CD14-positive monocyte (primary cell): ENCODE data around the gene INPP5B. TPM values are rescaled to one million over a fixed set of nuclear protein-coding genes. Genes with fewer than 3 reads are reported as not detected.
"Not testable (repeated sequence)": the region's sequence is repeated elsewhere in the genome, so short reads cannot be mapped to it uniquely, and the experiment has no call there.

Source experiments
- DNase-seq, 3 donors: peaks; one replicate each; pipeline ENCODE4 v3.0.0-alpha.2; 2011 to 2022
- H2AFZ ChIP-seq: 2 replicates; pipeline ENCODE4 v1.6.0; 2012; ENCODE audit warnings: mild to moderate bottlenecking, low read depth, low read length, inconsistent platforms; ENCODE audit not compliant: insufficient read depth, poor library complexity, severe bottlenecking
- H3K27ac ChIP-seq, 2 donors: 1 replicate in 1 of 2; 2 replicates in 1 of 2; pipeline ENCODE4 v1.5.1; 2012 to 2013; ENCODE audit warnings: low read length in 2 of 2, control low read depth in 1 of 2, inconsistent platforms in 1 of 2, low read depth in 1 of 2, mild to moderate bottlenecking in 1 of 2
- H3K27me3 ChIP-seq, 2 donors: one replicate each; pipeline versions ENCODE4 v1.6.0 to v1.6.1; 2011 to 2013; ENCODE audit warnings: low read length in 2 of 2; ENCODE audit not compliant: control insufficient read depth in 2 of 2, insufficient read depth in 2 of 2
- H3K36me3 ChIP-seq, 2 donors: replicated peaks in 1 of 2; 1 replicate in 1 of 2; 2 replicates in 1 of 2; pipeline versions ENCODE4 v1.5.1 to v1.6.1; 2012 to 2013; ENCODE audit warnings: low read length in 2 of 2, control low read depth in 1 of 2, inconsistent platforms in 1 of 2, mild to moderate bottlenecking in 1 of 2; ENCODE audit not compliant: insufficient read depth in 2 of 2, control insufficient read depth in 1 of 2
- H3K4me1 ChIP-seq, 2 donors: 1 replicate in 1 of 2; 2 replicates in 1 of 2; pipeline versions ENCODE4 v1.5.1 to v1.6.1; 2012 to 2013; ENCODE audit warnings: low read length in 2 of 2, control low read depth in 1 of 2, inconsistent platforms in 1 of 2, mild to moderate bottlenecking in 1 of 2, moderate library complexity in 1 of 2; ENCODE audit not compliant: insufficient read depth in 2 of 2, control insufficient read depth in 1 of 2
- H3K4me2 ChIP-seq: replicated peaks from 2 replicates; pipeline ENCODE3; 2012; ENCODE audit warnings: low read length, moderate library complexity, mild to moderate bottlenecking; ENCODE audit not compliant: poor library complexity, severe bottlenecking; ENCODE audit errors: extremely low read depth
- H3K4me3 ChIP-seq, 3 experiments: fragments of 200-600 bp in 1 of 3; sonication (generic) in 1 of 3; replicated peaks in 1 of 3; 1 replicate in 2 of 3; 2 replicates in 1 of 3; pipeline ENCODE4 v1.5.1; 2011 to 2013; ENCODE audit warnings: low read length in 3 of 3, mild to moderate bottlenecking in 3 of 3, control low read depth in 2 of 3, low read depth in 2 of 3, inconsistent platforms in 1 of 3, moderate library complexity in 1 of 3
- H3K79me2 ChIP-seq: 2 replicates; pipeline ENCODE4 v1.6.0; 2012; ENCODE audit warnings: mild to moderate bottlenecking, control low read depth, inconsistent platforms, low read length, moderate library complexity; ENCODE audit not compliant: insufficient read depth
- H3K9ac ChIP-seq: 2 replicates; pipeline ENCODE4 v1.6.0; 2017; ENCODE audit warnings: low read length, mild to moderate bottlenecking; ENCODE audit not compliant: insufficient read depth, poor library complexity, severe bottlenecking
- H3K9me3 ChIP-seq, 2 donors: replicated peaks in 1 of 2; 1 replicate in 1 of 2; 2 replicates in 1 of 2; pipeline versions ENCODE4 v1.5.1 to v1.6.1; 2012 to 2013; ENCODE audit warnings: low read length in 2 of 2, control low read depth in 1 of 2; ENCODE audit not compliant: control insufficient read depth in 1 of 2, insufficient read depth in 1 of 2
- H4K20me1 ChIP-seq: 2 replicates; pipeline ENCODE4 v1.6.0; 2012; ENCODE audit warnings: mild to moderate bottlenecking, low read length, control low read depth, moderate library complexity; ENCODE audit not compliant: insufficient read depth
- H3K27ac Mint-ChIP-seq, 7 donors: one replicate each; pipeline ENCODE4 v1.8.0; 2020; ENCODE audit warnings: mild to moderate bottlenecking in 7 of 7, mixed read lengths in 7 of 7, moderate library complexity in 6 of 7, inconsistent platforms in 2 of 7
- H3K27me3 Mint-ChIP-seq, 3 donors: one replicate each; pipeline ENCODE4 v1.8.0; 2021 to 2022; ENCODE audit warnings: low read depth in 3 of 3, mild to moderate bottlenecking in 3 of 3, mixed read lengths in 3 of 3, moderate library complexity in 3 of 3, inconsistent platforms in 1 of 3
- H3K36me3 Mint-ChIP-seq, 2 donors: one replicate each; pipeline ENCODE4 v1.8.0; 2020; ENCODE audit warnings: mixed read lengths in 2 of 2, inconsistent platforms in 1 of 2, mild to moderate bottlenecking in 1 of 2
- H3K4me1 Mint-ChIP-seq: one replicate; pipeline ENCODE4 v1.8.0; 2020; ENCODE audit warnings: mild to moderate bottlenecking, mixed read lengths
- H3K4me3 Mint-ChIP-seq, 2 donors: one replicate each; pipeline ENCODE4 v1.8.0; 2020; ENCODE audit warnings: mild to moderate bottlenecking in 2 of 2, mixed read lengths in 2 of 2, moderate library complexity in 1 of 2
- H3K9me3 Mint-ChIP-seq, 7 donors: one replicate each; pipeline ENCODE4 v1.8.0; 2020 to 2022; ENCODE audit warnings: mixed read lengths in 7 of 7, mild to moderate bottlenecking in 6 of 7, moderate library complexity in 6 of 7, inconsistent platforms in 2 of 7
- CTCF ChIP-seq: fragments of 200-600 bp; IDR thresholded peaks from one replicate; pipeline ENCODE4 v1.8.0; 2022; ENCODE audit warnings: antibody characterized with exemption, mild to moderate bottlenecking
- WGBS: methylation state at CpG from one replicate; pipeline ENCODE4 v1.1.5; 2013; ENCODE audit warnings: missing lambda C conversion rate; ENCODE audit not compliant: insufficient coverage; 5-methylcytosine and 5-hydroxymethylcytosine counted together
- intact Hi-C, 2 donors: fragments of 100-400 bp; cut with micrococcal nuclease; formaldehyde crosslinking; loops; one replicate each; pipeline versions ENCODE4 v1.15.0 to v1.15.1; 2023
- polyA plus RNA-seq, 3 donors: library from polyadenylated mRNA; depleted of rRNA in 1 of 3; unstranded in 2 of 3; stranded (reverse) in 1 of 3; fragments of 300-500 nt in 2 of 3; fragments of >200 nt in 1 of 3; fragmentation: Illumina TruSeq in 2 of 3; gene quantifications; 1 replicate in 2 of 3; 2 replicates in 1 of 3; pipeline ENCODE4 v1.2.3, GENCODE V29; 2012 to 2021

Gene INPP5B
- polyA plus RNA-seq, 3 donors: 3.0 to 13.1 (median 5.8) TPM

DNA sequence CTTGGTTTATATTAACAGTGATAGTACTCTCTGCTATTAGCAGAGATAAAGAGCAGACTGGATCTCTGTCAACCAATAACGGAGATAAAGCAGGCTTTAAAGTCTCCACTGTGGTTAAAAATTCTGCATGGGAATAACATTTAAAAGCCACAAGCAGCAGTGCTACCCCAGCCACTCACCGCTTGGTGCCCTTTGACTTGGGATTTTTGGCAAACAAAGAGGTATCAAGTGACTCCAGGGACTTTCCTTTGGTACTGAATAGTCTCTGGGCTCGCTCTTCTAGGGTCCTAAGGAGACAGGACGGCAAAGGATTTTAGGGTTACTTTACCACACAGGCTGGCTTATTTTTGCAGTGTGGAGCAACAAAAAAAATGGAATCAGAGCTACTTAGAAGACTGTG is 31.7 kb upstream of the INPP5B start:
- intact Hi-C loops: loop anchor here in 1 of 2 donors (10.0 kb wide), 1 partner anchor 94 kb away; no protein-coding TSS in a partner anchor
- no peak overlapping the region for H2AFZ ChIP-seq
- H3K4me1 ChIP-seq: no peaks in the 10 kb centered on the region
- TF ChIP-seq CTCF: no peak
- Mint-ChIP-seq H3K27me3 (no peaks in the 10 kb centered on the region), H3K4me1 (no peaks in the 10 kb centered on the region), H3K27ac (no peak overlapping the region), H3K9me3 (peaks cover 0 to 2% (median 0%) of the 10 kb centered on the region in 7 donors), H3K36me3 (peaks cover 85 to 99% of the 10 kb centered on the region in 2 donors), H3K4me3 (no peak overlapping the region)
- H3K79me2 ChIP-seq: peaks cover 4% of the 10 kb centered on the region
- no peak overlapping the region for H3K27ac ChIP-seq
- no peak overlapping the region for H3K4me3 ChIP-seq
- H3K9me3 ChIP-seq: no peaks in the 10 kb centered on the region
- no peaks in the 10 kb centered on the region for H4K20me1 ChIP-seq
- H3K4me2 ChIP-seq: no peak overlapping the region
- H3K9ac ChIP-seq: no peak overlapping the region
- DNase-seq: no peak
- H3K36me3 ChIP-seq: peaks cover 84 to 94% of the 10 kb centered on the region in 2 donors
- no peaks in the 10 kb centered on the region for H3K27me3 ChIP-seq
- WGBS: 100% methylated on average over 4 of the region's 4 CpGs

DNA sequence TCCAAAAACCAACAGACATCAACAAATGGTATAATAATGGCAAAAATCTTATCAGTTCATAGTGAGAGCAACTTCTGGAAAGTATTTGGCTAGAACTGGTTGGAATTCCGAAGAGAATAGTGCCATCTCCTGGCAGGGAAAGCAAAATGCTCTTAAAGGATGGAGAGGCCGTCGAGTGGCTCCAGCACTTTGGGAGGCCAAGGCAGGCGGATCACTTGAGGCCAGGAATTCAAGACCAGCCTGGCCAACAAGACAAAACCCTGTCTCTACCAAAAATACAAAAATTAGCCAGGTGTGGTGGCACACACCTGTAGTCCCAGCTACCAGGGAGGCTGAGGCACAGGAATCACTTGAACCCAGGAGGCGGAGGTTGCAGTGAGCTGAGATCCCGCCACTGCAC is 28.2 kb upstream of the INPP5B start:
- intact Hi-C loops: loop anchor here in 1 of 2 donors (10.0 kb wide), 1 partner anchor 90 kb away; no protein-coding TSS in a partner anchor
- H3K9ac ChIP-seq, H3K4me1 Mint-ChIP-seq: not testable (repeated sequence)

More for the DNA sequence above, 28.2 kb upstream of the INPP5B start:
- not testable (repeated sequence) for H3K4me3 ChIP-seq, H3K9me3 Mint-ChIP-seq, H3K4me1 ChIP-seq, DNase-seq, H3K27me3 ChIP-seq, H3K27me3 Mint-ChIP-seq, H3K9me3 ChIP-seq, H3K4me3 Mint-ChIP-seq, H2AFZ ChIP-seq, H3K27ac ChIP-seq, H4K20me1 ChIP-seq, H3K79me2 ChIP-seq, H3K4me2 ChIP-seq
- Mint-ChIP-seq H3K36me3 (peaks cover 88 to 100% of the 10 kb centered on the region in 2 donors), H3K27ac (peak overlapping the region in 1 of 7 donors; percentile 44)
- peak; percentile 58 for TF ChIP-seq CTCF
- peaks cover 55 to 89% of the 10 kb centered on the region in 2 donors for H3K36me3 ChIP-seq
- WGBS: 63% methylated on average over 5 of the region's 6 CpGs
